Liver (tissue), 9 donors: Measurements from ENCODE around the gene FRA10AC1. TPM values are rescaled to one million over a fixed set of nuclear protein-coding genes. Genes with fewer than 3 reads are reported as not detected.
A peak's percentile ranks its signal among the peaks of the same experiment; 100 is the strongest.

Source experiments
- DNase-seq: peaks from one replicate; pipeline ENCODE4 v3.0.0-alpha.2; 2017; ENCODE audit warnings: low spot score
- H3K27ac ChIP-seq, 2 donors: one replicate each; pipeline ENCODE4 v1.7.0; 2013; ENCODE audit warnings: inconsistent platforms in 2 of 2, low read length in 2 of 2, control low read depth in 1 of 2, low read depth in 1 of 2, mild to moderate bottlenecking in 1 of 2
- H3K27me3 ChIP-seq, 4 donors: one replicate each; pipeline versions ENCODE4 v1.6.1 to v1.7.0; 2013; ENCODE audit warnings: low read length in 3 of 4, inconsistent platforms in 1 of 4, mild to moderate bottlenecking in 1 of 4, moderate library complexity in 1 of 4; ENCODE audit not compliant: control insufficient read depth in 4 of 4, insufficient read depth in 4 of 4
- H3K36me3 ChIP-seq, 4 donors: one replicate each; pipeline versions ENCODE4 v1.6.1 to v1.7.0; 2013; ENCODE audit warnings: low read length in 3 of 4, mild to moderate bottlenecking in 3 of 4, low read depth in 1 of 4, moderate library complexity in 1 of 4; ENCODE audit not compliant: control insufficient read depth in 4 of 4, insufficient read depth in 3 of 4
- H3K4me1 ChIP-seq, 4 donors: one replicate each; pipeline versions ENCODE4 v1.6.1 to v1.7.0; 2013; ENCODE audit warnings: low read length in 3 of 4, mild to moderate bottlenecking in 3 of 4, moderate library complexity in 1 of 4; ENCODE audit not compliant: control insufficient read depth in 4 of 4, insufficient read depth in 4 of 4
- H3K4me3 ChIP-seq, 3 donors: one replicate each; pipeline versions ENCODE4 v1.6.1 to v1.7.0; 2013; ENCODE audit warnings: low read length in 3 of 3, control low read depth in 1 of 3, low read depth in 1 of 3, mild to moderate bottlenecking in 1 of 3
- H3K9ac ChIP-seq, 2 donors: one replicate each; pipeline ENCODE4 v1.7.0; 2013; ENCODE audit warnings: low read length in 2 of 2, mild to moderate bottlenecking in 2 of 2, moderate library complexity in 2 of 2, control low read depth in 1 of 2, low read depth in 1 of 2
- H3K9me3 ChIP-seq, 4 donors: one replicate each; pipeline versions ENCODE4 v1.6.1 to v1.7.0; 2013; ENCODE audit warnings: low read length in 3 of 4; ENCODE audit not compliant: control insufficient read depth in 4 of 4
- EGR1 ChIP-seq, 2 donors: IDR thresholded peaks; 2 replicates each; pipeline ENCODE4 v1.6.1; 2016 to 2018; ENCODE audit warnings: antibody characterized with exemption in 2 of 2, low read depth in 2 of 2
- FOXA1 ChIP-seq: IDR thresholded peaks from 2 replicates; pipeline ENCODE4 v1.6.1; 2016; ENCODE audit warnings: antibody characterized with exemption
- FOXA2 ChIP-seq: IDR thresholded peaks from 2 replicates; pipeline ENCODE4 v1.6.1; 2016; ENCODE audit warnings: antibody characterized with exemption
- GABPA ChIP-seq, 2 donors: IDR thresholded peaks in 1 of 2; conservative IDR thresholded peaks in 1 of 2; 2 replicates each; pipeline ENCODE4 v1.6.1; 2016; ENCODE audit warnings: antibody characterized with exemption in 2 of 2, mild to moderate bottlenecking in 1 of 2, moderate library complexity in 1 of 2
- HNF4A ChIP-seq, 2 donors: conservative IDR thresholded peaks; 2 replicates each; pipeline ENCODE4 v1.6.1; 2016; ENCODE audit warnings: antibody characterized with exemption in 2 of 2, mild to moderate bottlenecking in 2 of 2
- HNF4G ChIP-seq: IDR thresholded peaks from 2 replicates; pipeline ENCODE4 v1.6.1; 2016; ENCODE audit warnings: antibody characterized with exemption
- JUND ChIP-seq, 2 donors: IDR thresholded peaks; 2 replicates each; pipeline ENCODE4 v1.6.1; 2016; ENCODE audit warnings: antibody characterized with exemption in 2 of 2
- NR2F2 ChIP-seq: IDR thresholded peaks from 2 replicates; pipeline ENCODE4 v1.6.1; 2016; ENCODE audit warnings: antibody characterized with exemption
- RAD21 ChIP-seq, 2 donors: IDR thresholded peaks; 2 replicates each; pipeline ENCODE4 v1.6.1; 2016; ENCODE audit warnings: antibody characterized with exemption in 2 of 2, mild to moderate bottlenecking in 2 of 2
- RXRA ChIP-seq, 2 donors: IDR thresholded peaks; 2 replicates each; pipeline ENCODE4 v1.6.1; 2017 to 2018; ENCODE audit warnings: antibody characterized with exemption in 2 of 2, mild to moderate bottlenecking in 1 of 2
- SP1 ChIP-seq: IDR thresholded peaks from 2 replicates; pipeline ENCODE4 v1.6.1; 2018; ENCODE audit warnings: antibody characterized with exemption, mild to moderate bottlenecking
- TAF1 ChIP-seq: conservative IDR thresholded peaks from 2 replicates; pipeline ENCODE4 v1.6.1; 2016; ENCODE audit warnings: antibody characterized with exemption, mild to moderate bottlenecking
- YY1 ChIP-seq: IDR thresholded peaks from 2 replicates; pipeline ENCODE4 v1.6.1; 2016; ENCODE audit warnings: antibody characterized with exemption, mild to moderate bottlenecking
- WGBS: extraction: QIAGEN DNeasy Blood & Tissue Kit; methylation state at CpG from one replicate; pipeline ENCODE4 v1.1.7; 2013; 5-methylcytosine and 5-hydroxymethylcytosine counted together
- polyA plus RNA-seq, 2 donors: library from polyadenylated mRNA; stranded (reverse) in 1 of 2; unstranded in 1 of 2; fragments of 200-250 nt in 1 of 2; fragments of >200 nt in 1 of 2; fragmentation: Nextera tagmentation in 1 of 2; extraction: Ambion mirVana in 1 of 2; gene quantifications; one replicate each; pipeline versions ENCODE4 v1.2.1 to v1.2.3, GENCODE V29; 2013 to 2015
- total RNA-seq, 2 donors: library from RNA; depleted of rRNA; stranded (reverse); fragments of >200 nt; gene quantifications; one replicate each; pipeline ENCODE4 v1.2.3, GENCODE V29; 2014
- TF ChIP-seq, protein P1 (sequence below): IDR thresholded peaks from 2 replicates; pipeline ENCODE4 v1.6.1; 2016; ENCODE audit warnings: antibody characterized with exemption
- TF ChIP-seq, protein P2 (sequence below): IDR thresholded peaks from 2 replicates; pipeline ENCODE4 v1.6.1; 2016; ENCODE audit warnings: antibody characterized with exemption, mild to moderate bottlenecking
- TF ChIP-seq, protein P3 (sequence below): IDR thresholded peaks from 2 replicates; pipeline ENCODE4 v1.6.1; 2016; ENCODE audit warnings: antibody characterized with exemption
- TF ChIP-seq, protein P4 (sequence below): fragments of 150-350 bp; IDR thresholded peaks from 2 replicates; pipeline ENCODE4 v1.5.1; 2017; ENCODE audit warnings: improper control_type of control experiment, low read depth, low read length; ENCODE audit not compliant: missing input control
- TF ChIP-seq, protein P5 (sequence below): IDR thresholded peaks from 2 replicates; pipeline ENCODE4 v1.6.1; 2016; ENCODE audit warnings: antibody characterized with exemption
- donor health status: healthy.
- donor health status: healthy.
- donor health status: healthy.
- donor health status: healthy.
- donor health status: healthy.

The FRA10AC1 gene, protein sequence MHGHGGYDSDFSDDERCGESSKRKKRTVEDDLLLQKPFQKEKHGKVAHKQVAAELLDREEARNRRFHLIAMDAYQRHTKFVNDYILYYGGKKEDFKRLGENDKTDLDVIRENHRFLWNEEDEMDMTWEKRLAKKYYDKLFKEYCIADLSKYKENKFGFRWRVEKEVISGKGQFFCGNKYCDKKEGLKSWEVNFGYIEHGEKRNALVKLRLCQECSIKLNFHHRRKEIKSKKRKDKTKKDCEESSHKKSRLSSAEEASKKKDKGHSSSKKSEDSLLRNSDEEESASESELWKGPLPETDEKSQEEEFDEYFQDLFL
- 1 to 10 TPM; 4.8 to 6.9 TPM for total RNA-seq
- polyA plus RNA-seq: 10 to 100 TPM in 1 of 2 donors, 1 to 10 TPM in 1; 2.5 to 19.2 TPM

DNA sequence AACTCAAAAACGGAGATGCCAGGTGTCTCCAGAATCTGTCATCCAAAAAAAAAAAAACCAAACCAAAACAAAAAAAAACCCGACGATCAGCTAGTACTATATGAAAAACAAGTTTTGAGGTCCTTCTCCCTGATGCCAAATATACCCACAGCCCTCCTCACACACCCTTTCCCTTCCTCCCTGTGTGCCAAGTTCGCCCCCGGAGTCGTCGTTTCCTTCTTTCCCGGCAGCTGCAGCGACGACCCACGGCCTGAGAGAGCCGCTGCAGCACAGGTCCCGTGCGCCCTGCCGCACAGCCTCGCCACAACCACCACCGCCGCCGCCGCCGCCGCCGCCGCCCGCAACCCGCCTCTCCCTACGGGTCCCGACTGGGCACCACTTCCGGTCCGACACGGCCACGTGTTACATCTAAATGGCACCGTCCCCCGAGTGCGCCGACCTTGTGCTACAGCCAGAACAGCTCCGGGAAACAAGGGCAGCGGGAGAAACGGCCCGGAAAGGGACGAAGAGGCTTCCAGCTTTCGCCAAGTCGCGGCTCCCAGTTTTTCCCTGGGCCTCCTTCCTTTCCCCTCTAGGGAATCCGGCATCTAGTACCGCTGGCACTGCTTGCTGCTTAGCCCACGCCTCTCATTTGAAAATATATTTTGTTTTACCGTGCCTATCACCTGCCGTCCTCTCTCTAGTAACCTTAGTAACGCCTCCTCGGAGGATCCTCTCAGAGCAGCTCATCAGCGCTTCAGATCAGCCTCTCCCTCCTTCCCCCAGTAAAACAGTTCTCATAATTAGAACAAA, at the start of gene FRA10AC1:
Gene FRA10AC1 (minus strand): TSS at position 383 of the 792 bp plus-strand sequence. CDS start 2,486 bp downstream, outside the sequence.
- TF ChIP-seq FOXA2 (peak; percentile 49), JUND (IDR thresholded peaks at IDR 0.05) (peak; percentile 6 to 20), TAF1 (peak; percentile 5), RXRA (IDR thresholded peaks at IDR 0.05) (peak; percentile 70 to 73), HNF4A (conservative IDR thresholded peaks at IDR 0.05) (peak; percentile 27 to 50), FOXA1 (peak; percentile 84), YY1 (peak; percentile 90), RAD21 (IDR thresholded peaks at IDR 0.05) (peak; percentile 73 to 74), SP1 (peak; percentile 66), GABPA (IDR thresholded peaks at IDR 0.05 in 1 of 2, conservative IDR thresholded peaks at IDR 0.05 in 1 of 2) (peak; percentile 95 to 98), NR2F2 (peak; percentile 89), HNF4G (no peak), EGR1 (IDR thresholded peaks at IDR 0.05; ENCODE audit: low read depth in 2 of 2) (no peak)
- TF ChIP-seq, protein P1, sequence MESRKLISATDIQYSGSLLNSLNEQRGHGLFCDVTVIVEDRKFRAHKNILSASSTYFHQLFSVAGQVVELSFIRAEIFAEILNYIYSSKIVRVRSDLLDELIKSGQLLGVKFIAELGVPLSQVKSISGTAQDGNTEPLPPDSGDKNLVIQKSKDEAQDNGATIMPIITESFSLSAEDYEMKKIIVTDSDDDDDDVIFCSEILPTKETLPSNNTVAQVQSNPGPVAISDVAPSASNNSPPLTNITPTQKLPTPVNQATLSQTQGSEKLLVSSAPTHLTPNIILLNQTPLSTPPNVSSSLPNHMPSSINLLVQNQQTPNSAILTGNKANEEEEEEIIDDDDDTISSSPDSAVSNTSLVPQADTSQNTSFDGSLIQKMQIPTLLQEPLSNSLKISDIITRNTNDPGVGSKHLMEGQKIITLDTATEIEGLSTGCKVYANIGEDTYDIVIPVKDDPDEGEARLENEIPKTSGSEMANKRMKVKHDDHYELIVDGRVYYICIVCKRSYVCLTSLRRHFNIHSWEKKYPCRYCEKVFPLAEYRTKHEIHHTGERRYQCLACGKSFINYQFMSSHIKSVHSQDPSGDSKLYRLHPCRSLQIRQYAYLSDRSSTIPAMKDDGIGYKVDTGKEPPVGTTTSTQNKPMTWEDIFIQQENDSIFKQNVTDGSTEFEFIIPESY: peak; percentile 89
- TF ChIP-seq, protein P2, sequence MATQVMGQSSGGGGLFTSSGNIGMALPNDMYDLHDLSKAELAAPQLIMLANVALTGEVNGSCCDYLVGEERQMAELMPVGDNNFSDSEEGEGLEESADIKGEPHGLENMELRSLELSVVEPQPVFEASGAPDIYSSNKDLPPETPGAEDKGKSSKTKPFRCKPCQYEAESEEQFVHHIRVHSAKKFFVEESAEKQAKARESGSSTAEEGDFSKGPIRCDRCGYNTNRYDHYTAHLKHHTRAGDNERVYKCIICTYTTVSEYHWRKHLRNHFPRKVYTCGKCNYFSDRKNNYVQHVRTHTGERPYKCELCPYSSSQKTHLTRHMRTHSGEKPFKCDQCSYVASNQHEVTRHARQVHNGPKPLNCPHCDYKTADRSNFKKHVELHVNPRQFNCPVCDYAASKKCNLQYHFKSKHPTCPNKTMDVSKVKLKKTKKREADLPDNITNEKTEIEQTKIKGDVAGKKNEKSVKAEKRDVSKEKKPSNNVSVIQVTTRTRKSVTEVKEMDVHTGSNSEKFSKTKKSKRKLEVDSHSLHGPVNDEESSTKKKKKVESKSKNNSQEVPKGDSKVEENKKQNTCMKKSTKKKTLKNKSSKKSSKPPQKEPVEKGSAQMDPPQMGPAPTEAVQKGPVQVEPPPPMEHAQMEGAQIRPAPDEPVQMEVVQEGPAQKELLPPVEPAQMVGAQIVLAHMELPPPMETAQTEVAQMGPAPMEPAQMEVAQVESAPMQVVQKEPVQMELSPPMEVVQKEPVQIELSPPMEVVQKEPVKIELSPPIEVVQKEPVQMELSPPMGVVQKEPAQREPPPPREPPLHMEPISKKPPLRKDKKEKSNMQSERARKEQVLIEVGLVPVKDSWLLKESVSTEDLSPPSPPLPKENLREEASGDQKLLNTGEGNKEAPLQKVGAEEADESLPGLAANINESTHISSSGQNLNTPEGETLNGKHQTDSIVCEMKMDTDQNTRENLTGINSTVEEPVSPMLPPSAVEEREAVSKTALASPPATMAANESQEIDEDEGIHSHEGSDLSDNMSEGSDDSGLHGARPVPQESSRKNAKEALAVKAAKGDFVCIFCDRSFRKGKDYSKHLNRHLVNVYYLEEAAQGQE: peak; percentile 87
- TF ChIP-seq, protein P3, sequence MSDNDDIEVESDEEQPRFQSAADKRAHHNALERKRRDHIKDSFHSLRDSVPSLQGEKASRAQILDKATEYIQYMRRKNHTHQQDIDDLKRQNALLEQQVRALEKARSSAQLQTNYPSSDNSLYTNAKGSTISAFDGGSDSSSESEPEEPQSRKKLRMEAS: peak; percentile 92
- TF ChIP-seq, protein P4, sequence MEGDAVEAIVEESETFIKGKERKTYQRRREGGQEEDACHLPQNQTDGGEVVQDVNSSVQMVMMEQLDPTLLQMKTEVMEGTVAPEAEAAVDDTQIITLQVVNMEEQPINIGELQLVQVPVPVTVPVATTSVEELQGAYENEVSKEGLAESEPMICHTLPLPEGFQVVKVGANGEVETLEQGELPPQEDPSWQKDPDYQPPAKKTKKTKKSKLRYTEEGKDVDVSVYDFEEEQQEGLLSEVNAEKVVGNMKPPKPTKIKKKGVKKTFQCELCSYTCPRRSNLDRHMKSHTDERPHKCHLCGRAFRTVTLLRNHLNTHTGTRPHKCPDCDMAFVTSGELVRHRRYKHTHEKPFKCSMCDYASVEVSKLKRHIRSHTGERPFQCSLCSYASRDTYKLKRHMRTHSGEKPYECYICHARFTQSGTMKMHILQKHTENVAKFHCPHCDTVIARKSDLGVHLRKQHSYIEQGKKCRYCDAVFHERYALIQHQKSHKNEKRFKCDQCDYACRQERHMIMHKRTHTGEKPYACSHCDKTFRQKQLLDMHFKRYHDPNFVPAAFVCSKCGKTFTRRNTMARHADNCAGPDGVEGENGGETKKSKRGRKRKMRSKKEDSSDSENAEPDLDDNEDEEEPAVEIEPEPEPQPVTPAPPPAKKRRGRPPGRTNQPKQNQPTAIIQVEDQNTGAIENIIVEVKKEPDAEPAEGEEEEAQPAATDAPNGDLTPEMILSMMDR: peak; percentile 45
- TF ChIP-seq, protein P5, sequence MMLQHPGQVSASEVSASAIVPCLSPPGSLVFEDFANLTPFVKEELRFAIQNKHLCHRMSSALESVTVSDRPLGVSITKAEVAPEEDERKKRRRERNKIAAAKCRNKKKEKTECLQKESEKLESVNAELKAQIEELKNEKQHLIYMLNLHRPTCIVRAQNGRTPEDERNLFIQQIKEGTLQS: no peak
- DNase-seq: peak; percentile 94
- under 1% methylated on average over 52 of the region's 52 CpGs for WGBS
- no peaks in the 10 kb centered on the region for H3K9me3 ChIP-seq
- H3K27ac ChIP-seq: peak within 1 kb of the TSS; percentile 69 to 75
- peak within 1 kb of the TSS; percentile 85 to 93 for H3K9ac ChIP-seq
- peak within 1 kb of the TSS; percentile 63 to 96 (median 89) for H3K4me3 ChIP-seq
- H3K36me3 ChIP-seq: peaks cover 1 to 16% (median 8%) of the 10 kb centered on the region in 4 donors
- H3K27me3 ChIP-seq: no peaks in the 10 kb centered on the region
- peaks cover 4 to 16% (median 12%) of the 10 kb centered on the region in 4 donors for H3K4me1 ChIP-seq
